MM.1S (cell line): ENCODE results near the gene TFDP2.

Source experiments
- DNase-seq: peaks from one replicate; pipeline ENCODE4 v3.0.0-alpha.2; 2015
- H2AFZ ChIP-seq: fragments of 300-600 bp; sonication (generic); 2 replicates; pipeline ENCODE4 v1.6.0; 2016; ENCODE audit warnings: antibody characterized with exemption, low read length
- H3F3A ChIP-seq: fragments of 300-600 bp; sonication (generic); 2 replicates; pipeline ENCODE4 v1.6.1; 2016; ENCODE audit warnings: mild to moderate bottlenecking, antibody characterized with exemption, low read length, moderate library complexity, mixed read lengths; ENCODE audit not compliant: insufficient read depth
- H3K27ac ChIP-seq: fragments of 300-600 bp; sonication (generic); 2 replicates; pipeline ENCODE4 v1.5.1; 2016; ENCODE audit warnings: mild to moderate bottlenecking, low read length
- H3K27me3 ChIP-seq: fragments of 300-600 bp; sonication (generic); replicated peaks from 2 replicates; pipeline ENCODE4 v1.6.0; 2016; ENCODE audit warnings: low read length; ENCODE audit not compliant: insufficient read depth
- H3K36me3 ChIP-seq: fragments of 300-600 bp; sonication (generic); replicated peaks from 2 replicates; pipeline ENCODE4 v1.6.1; 2016; ENCODE audit warnings: mild to moderate bottlenecking, low read length, mixed read lengths; ENCODE audit not compliant: insufficient read depth
- H3K4me1 ChIP-seq: fragments of 300-600 bp; sonication (generic); 2 replicates; pipeline ENCODE4 v1.6.1; 2016; ENCODE audit warnings: low read length, mixed read lengths
- H3K4me2 ChIP-seq: fragments of 300-600 bp; sonication (generic); 2 replicates; pipeline ENCODE4 v1.6.0; 2016; ENCODE audit warnings: low read depth, low read length
- H3K4me3 ChIP-seq: fragments of 300-600 bp; sonication (generic); 2 replicates; pipeline ENCODE4 v1.5.1; 2016; ENCODE audit warnings: low read length, mixed read lengths
- H3K79me2 ChIP-seq: fragments of 300-600 bp; sonication (generic); 2 replicates; pipeline ENCODE4 v1.6.1; 2016; ENCODE audit warnings: mixed run types, low read length, mixed read lengths
- H3K9ac ChIP-seq: fragments of 300-600 bp; sonication (generic); 2 replicates; pipeline ENCODE4 v1.6.1; 2016; ENCODE audit warnings: low read length, mixed read lengths
- H3K9me2 ChIP-seq: fragments of 300-600 bp; sonication (generic); replicated peaks from 2 replicates; pipeline ENCODE4 v1.6.1; 2016; ENCODE audit warnings: mild to moderate bottlenecking, low read length, mixed read lengths; ENCODE audit not compliant: insufficient read depth
- H3K9me3 ChIP-seq: fragments of 300-600 bp; sonication (generic); replicated peaks from 2 replicates; pipeline ENCODE4 v1.6.1; 2016; ENCODE audit warnings: mild to moderate bottlenecking, low read length, mixed read lengths; ENCODE audit not compliant: insufficient read depth
- H4K20me1 ChIP-seq: fragments of 300-600 bp; sonication (generic); 2 replicates; pipeline ENCODE4 v1.6.1; 2016; ENCODE audit warnings: mild to moderate bottlenecking, low read length, moderate library complexity, mixed read lengths; ENCODE audit not compliant: insufficient read depth
- CTCF ChIP-seq: fragments of 300-600 bp; sonication (generic); IDR thresholded peaks from 2 replicates; pipeline ENCODE4 v1.5.1; 2016; ENCODE audit warnings: antibody characterized with exemption, low read length, mixed read lengths
- EZH2 ChIP-seq: fragments of 300-600 bp; sonication (generic); optimal IDR thresholded peaks from 2 replicates; pipeline ENCODE3; 2017; ENCODE audit warnings: low read depth, mild to moderate bottlenecking, antibody characterized with exemption, low read length, mixed read lengths
- EZH2phosphoT487 ChIP-seq: fragments of 300-600 bp; sonication (generic); IDR thresholded peaks from 2 replicates; pipeline ENCODE4 v1.6.1; 2018; ENCODE audit warnings: antibody characterized with exemption, low read length

The TFDP2 gene

GRCh38 chr3:142027735-142028134 lies 121.6 kb downstream of the TFDP2 start:
- H3K9me3 ChIP-seq: no peaks in the 10 kb centered on the region
- H3K9me2 ChIP-seq: no peaks in the 10 kb centered on the region
- no peaks in the 10 kb centered on the region for H3K36me3 ChIP-seq
- no peaks in the 10 kb centered on the region for H3K4me1 ChIP-seq
- no peak overlapping the region for H3K9ac ChIP-seq
- H4K20me1 ChIP-seq: no peaks in the 10 kb centered on the region
- TF ChIP-seq EZH2: no peak
- no peak overlapping the region for H3K27ac ChIP-seq
- no peaks in the 10 kb centered on the region for H3F3A ChIP-seq
- peak overlapping the region; percentile 24; the same call in 1 of the 2 replicates for H3K4me3 ChIP-seq
- no peaks in the 10 kb centered on the region for H3K27me3 ChIP-seq
- H2AFZ ChIP-seq: peak overlapping the region; percentile 0; the same call in 1 of the 2 replicates
- H3K79me2 ChIP-seq: no peaks in the 10 kb centered on the region
- peak; percentile 22 for DNase-seq
- H3K4me2 ChIP-seq: peak overlapping the region; percentile 25; the same call in 1 of the 2 replicates

GRCh38 chr3:142027300-142027699 lies 122.0 kb downstream of the TFDP2 start:
- H3K4me1 ChIP-seq: no peaks in the 10 kb centered on the region
- H3K9me3 ChIP-seq: no peaks in the 10 kb centered on the region
- no peaks in the 10 kb centered on the region for H3K36me3 ChIP-seq
- no peaks in the 10 kb centered on the region for H3K9me2 ChIP-seq
- no peak overlapping the region; the same call in 1 of the 2 replicates for H3K4me3 ChIP-seq
- H3K4me2 ChIP-seq: peak overlapping the region; percentile 25; the same call in 1 of the 2 replicates
- no peaks in the 10 kb centered on the region for H3F3A ChIP-seq
- H4K20me1 ChIP-seq: no peaks in the 10 kb centered on the region
- H3K27ac ChIP-seq: no peak overlapping the region
- DNase-seq: no peak
- H2AFZ ChIP-seq: no peak overlapping the region
- H3K9ac ChIP-seq: no peak overlapping the region
- no peaks in the 10 kb centered on the region for H3K79me2 ChIP-seq
- H3K27me3 ChIP-seq: no peaks in the 10 kb centered on the region
- TF ChIP-seq EZH2phosphoT487: no peak
- TF ChIP-seq CTCF: no peak
- no peak for TF ChIP-seq EZH2

- Histone ChIP-seq H3K36me3 (no peaks in the 10 kb centered on the region), H3K4me2 (no peak overlapping the region), H3K9me2 (no peaks in the 10 kb centered on the region), H2AFZ (no peak overlapping the region), H3K27me3 (no peaks in the 10 kb centered on the region), H3K9me3 (no peaks in the 10 kb centered on the region), H3K4me1 (no peaks in the 10 kb centered on the region), H3K4me3 (no peak overlapping the region), H3K79me2 (no peaks in the 10 kb centered on the region), H3K27ac (no peak overlapping the region), H4K20me1 (no peaks in the 10 kb centered on the region), H3K9ac (no peak overlapping the region), H3F3A (no peaks in the 10 kb centered on the region)
- no peak for DNase-seq
- TF ChIP-seq EZH2 (no peak), EZH2phosphoT487 (no peak), CTCF (no peak)
Observed at GRCh38 chr3:142026333-142026732, 123.0 kb downstream of the TFDP2 start.

- Histone ChIP-seq H3K79me2 (no peaks in the 10 kb centered on the region), H2AFZ (no peak overlapping the region), H3K9me2 (no peaks in the 10 kb centered on the region), H3K4me2 (no peak overlapping the region), H3F3A (no peaks in the 10 kb centered on the region; the same call in 1 of the 2 replicates), H3K9ac (no peak overlapping the region), H3K9me3 (no peaks in the 10 kb centered on the region), H3K4me3 (no peak overlapping the region), H3K36me3 (no peaks in the 10 kb centered on the region), H3K4me1 (peaks cover 9% of the 10 kb centered on the region), H3K27me3 (no peaks in the 10 kb centered on the region), H3K27ac (no peak overlapping the region), H4K20me1 (no peaks in the 10 kb centered on the region)
- DNase-seq: peak; percentile 15
- no peak for TF ChIP-seq EZH2phosphoT487
- TF ChIP-seq EZH2: no peak
- peak; percentile 33 for TF ChIP-seq CTCF
Observed at GRCh38 chr3:142022381-142022780, 127.0 kb downstream of the TFDP2 start.
